HepG2 (cell line): ENCODE measurements around the gene PVALB. TPM values are rescaled to one million over a fixed set of nuclear protein-coding genes. Genes with fewer than 3 reads are reported as not detected.
A peak's percentile ranks its signal among the peaks of the same experiment; 100 is the strongest.

ENCODE experiments used
- ATAC-seq: fragments of 200-7000 bp; cut with Tn5 transposase; 3 replicates; pipeline ENCODE4 v1.9.1; 2020; ENCODE audit warnings: mild to moderate bottlenecking, moderate library complexity
- BruUV-seq: library from RNA; stranded (reverse); fragments of 400-500 nt; replicated peaks from 2 replicates; lab custom pipeline; 2021; lab: Mats Ljungman, UMichigan
- CTCF ChIA-PET: fragments of 300-600 bp; formaldehyde crosslinking; extraction: SDS; loops from one replicate; lab custom pipeline; 2021; ENCODE audit warnings: low total read pairs, inconsistent platforms, low intra/inter-chr PET ratio; lab: Yijun Ruan, JAX
- POLR2A ChIA-PET: fragments of 350-600 bp; sonication (Branson Sonifier 250); formaldehyde crosslinking; loops from one replicate; lab custom pipeline; 2020; ENCODE audit warnings: antibody characterized with exemption, inconsistent platforms; lab: Yijun Ruan, JAX
- DNase-seq: peaks from one replicate; pipeline ENCODE4 v3.0.0-alpha.2; 2015; ENCODE audit warnings: low spot score
- FAIRE-seq: peaks from 3 replicates; lab custom pipeline; 2011; peaks lifted over from hg19 to GRCh38; lab: Jason Lieb, UNC
- H2AFZ ChIP-seq: one replicate; pipeline ENCODE4 v1.6.1; 2011; ENCODE audit warnings: low read length, inconsistent platforms
- H3K27ac ChIP-seq: fragments of 300-600 bp; 3 replicates; pipeline ENCODE4 v1.8.0; 2011; ENCODE audit warnings: mixed run types, mild to moderate bottlenecking, mixed read lengths, low read length, inconsistent platforms; ENCODE audit not compliant: insufficient read depth; ENCODE audit errors: extremely low read length
- H3K27me3 ChIP-seq, 2 experiments: fragments of 200-600 bp in 1 of 2; 2 replicates in 1 of 2; 3 replicates in 1 of 2; pipeline versions ENCODE4 v1.6.0 to v1.8.0; 2011; ENCODE audit warnings: low read length in 2 of 2, mild to moderate bottlenecking in 2 of 2, moderate library complexity in 2 of 2, inconsistent platforms in 1 of 2; ENCODE audit not compliant: insufficient read depth in 2 of 2, control insufficient read depth in 1 of 2
- H3K36me3 ChIP-seq, 2 experiments: fragments of 200-600 bp in 1 of 2; replicated peaks in 1 of 2; 2 replicates in 1 of 2; 3 replicates in 1 of 2; pipeline versions ENCODE4 v1.5.1 to v1.8.0; 2011; ENCODE audit warnings: low read length in 2 of 2, inconsistent platforms in 1 of 2; ENCODE audit not compliant: insufficient read depth in 2 of 2, control insufficient read depth in 1 of 2
- H3K4me1 ChIP-seq: 2 replicates; pipeline ENCODE4 v1.5.1; 2012; ENCODE audit warnings: low read length, inconsistent platforms; ENCODE audit not compliant: insufficient read depth
- H3K4me2 ChIP-seq: 2 replicates; pipeline ENCODE4 v1.6.0; 2011; ENCODE audit warnings: low read depth, low read length, inconsistent platforms
- H3K4me3 ChIP-seq, 3 experiments: fragments of 200-600 bp in 1 of 3; sonication (generic), shearing (Covaris generic) in 1 of 3; replicated peaks in 1 of 3; 2 replicates each; pipeline ENCODE4 v1.5.1; 2011 to 2016; ENCODE audit warnings: low read length in 3 of 3, inconsistent platforms in 2 of 3, low read depth in 2 of 3, mild to moderate bottlenecking in 2 of 3, control low read depth in 1 of 3, mixed read lengths in 1 of 3; ENCODE audit not compliant: insufficient read depth in 1 of 3
- H3K79me2 ChIP-seq: one replicate; pipeline ENCODE4 v1.6.1; 2011; ENCODE audit warnings: low read length, inconsistent platforms; ENCODE audit not compliant: insufficient read depth
- H3K9ac ChIP-seq: 2 replicates; pipeline ENCODE4 v1.6.0; 2011; ENCODE audit warnings: mild to moderate bottlenecking, low read depth, low read length, inconsistent platforms; ENCODE audit not compliant: insufficient read depth
- H3K9me3 ChIP-seq: 2 replicates; pipeline ENCODE4 v1.5.1; 2012; ENCODE audit warnings: mild to moderate bottlenecking, low read length
- H4K20me1 ChIP-seq: 2 replicates; pipeline ENCODE4 v1.6.0; 2011; ENCODE audit warnings: inconsistent platforms, mild to moderate bottlenecking, low read length, moderate library complexity; ENCODE audit not compliant: insufficient read depth
- FOXK1 ChIP-seq: sonication (generic); formaldehyde crosslinking; IDR thresholded peaks from 2 replicates; pipeline ENCODE4 v1.4.0; 2020; ENCODE audit warnings: low read depth, missing genetic modification reagents, borderline replicate concordance
- SP2 ChIP-seq: sonication (generic); formaldehyde crosslinking; IDR thresholded peaks from 2 replicates; pipeline ENCODE4 v1.5.1; 2020; ENCODE audit warnings: mild to moderate bottlenecking, missing genetic modification reagents
- ZKSCAN1 ChIP-seq: fragments of 150-350 bp; IDR thresholded peaks from 2 replicates; pipeline ENCODE4 v1.6.1; 2014; ENCODE audit warnings: low read length
- ZNF607 ChIP-seq: sonication (generic); formaldehyde crosslinking; IDR thresholded peaks from 2 replicates; pipeline ENCODE4 v1.5.1; 2020; ENCODE audit warnings: missing genetic modification reagents, mild to moderate bottlenecking, borderline replicate concordance
- ZNF746 ChIP-seq: sonication (generic); formaldehyde crosslinking; IDR thresholded peaks from 2 replicates; pipeline ENCODE4 v1.8.0; 2022; ENCODE audit warnings: mild to moderate bottlenecking, missing genetic modification reagents
- WGBS: methylation state at CpG from one replicate; pipeline ENCODE4 v1.1.6; 2017; ENCODE audit warnings: low lambda C conversion rate; 5-methylcytosine and 5-hydroxymethylcytosine counted together
- in situ Hi-C: cut with HindIII; loops from 2 replicates; pipeline ENCODE4 v1.10.0; 2017; ENCODE audit warnings: low pct_unique_long_range_greater_than_20kb; ENCODE audit not compliant: extremely low pct_ligation_motif_present
- intact Hi-C: fragments of 100-400 bp; cut with micrococcal nuclease; formaldehyde crosslinking; loops from one replicate; pipeline ENCODE4 v1.10.0; 2022; ENCODE audit not compliant: unreplicated experiment
- polyA plus RNA-seq, 8 experiments: library from polyadenylated mRNA; depleted of rRNA in 3 of 8; stranded (reverse) in 7 of 8; unstranded in 1 of 8; fragments of >200 nt; fragmentation: Illumina TruSeq in 4 of 8; extraction: Trizol in 4 of 8; gene quantifications; 2 replicates each; pipeline versions ENCODE4 v1.2.1 to v1.2.3, GENCODE V29; 2011 to 2016; ENCODE audit warnings: low read depth in 4 of 8, missing spikeins in 1 of 8, mixed read lengths in 1 of 8; ENCODE audit not compliant: insufficient read depth in 1 of 8
- total RNA-seq, 5 experiments: library from RNA; depleted of rRNA; stranded (reverse); fragments of >200 nt; fragmentation: Illumina TruSeq; extraction: Trizol; gene quantifications; 2 replicates each; pipeline ENCODE4 v1.2.3, GENCODE V29; 2016; ENCODE audit warnings: low read depth in 1 of 5
- TF ChIP-seq, protein P1 (sequence below): sonication (generic); formaldehyde crosslinking; IDR thresholded peaks from 2 replicates; pipeline ENCODE4 v1.5.0; 2020; ENCODE audit warnings: mild to moderate bottlenecking, missing genetic modification reagents

Gene PVALB
- total and polyA plus RNA-seq, 2 of the 13 experiments (the other 11 are each of a cell fraction or from before 2014, with no cell fraction given), result not detected

GRCh38 chr22:36856792-36857135 is 39.9 kb upstream of the PVALB start:
- intact Hi-C loops, result loop anchor here (1.0 to 2.0 kb wide), 3 partner anchors 74 to 310 kb away; no protein-coding TSS in a partner anchor
- TF ChIP-seq ZKSCAN1 (peak; percentile 86), SP2 (CRISPR knock-in tag) (no peak), FOXK1 (CRISPR knock-in tag) (no peak), ZNF607 (0 out of 2 replicates have a peak, but pooled peaks have one; percentile 32), ZNF746 (no peak)
- TF ChIP-seq, protein P1, sequence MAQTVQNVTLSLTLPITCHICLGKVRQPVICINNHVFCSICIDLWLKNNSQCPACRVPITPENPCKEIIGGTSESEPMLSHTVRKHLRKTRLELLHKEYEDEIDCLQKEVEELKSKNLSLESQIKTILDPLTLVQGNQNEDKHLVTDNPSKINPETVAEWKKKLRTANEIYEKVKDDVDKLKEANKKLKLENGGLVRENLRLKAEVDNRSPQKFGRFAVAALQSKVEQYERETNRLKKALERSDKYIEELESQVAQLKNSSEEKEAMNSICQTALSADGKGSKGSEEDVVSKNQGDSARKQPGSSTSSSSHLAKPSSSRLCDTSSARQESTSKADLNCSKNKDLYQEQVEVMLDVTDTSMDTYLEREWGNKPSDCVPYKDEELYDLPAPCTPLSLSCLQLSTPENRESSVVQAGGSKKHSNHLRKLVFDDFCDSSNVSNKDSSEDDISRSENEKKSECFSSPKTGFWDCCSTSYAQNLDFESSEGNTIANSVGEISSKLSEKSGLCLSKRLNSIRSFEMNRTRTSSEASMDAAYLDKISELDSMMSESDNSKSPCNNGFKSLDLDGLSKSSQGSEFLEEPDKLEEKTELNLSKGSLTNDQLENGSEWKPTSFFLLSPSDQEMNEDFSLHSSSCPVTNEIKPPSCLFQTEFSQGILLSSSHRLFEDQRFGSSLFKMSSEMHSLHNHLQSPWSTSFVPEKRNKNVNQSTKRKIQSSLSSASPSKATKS (CRISPR knock-in tag), result no peak
- Histone ChIP-seq H4K20me1 (no peaks in the 10 kb centered on the region), H3K9ac (no peak overlapping the region), H3K27me3 (peaks cover 1 to 22% of the 10 kb centered on the region in 2 experiments; a peak in 3 of 5 replicates), H3K36me3 (no peaks in the 10 kb centered on the region), H2AFZ (no peak overlapping the region), H3K4me1 (no peaks in the 10 kb centered on the region), H3K4me3 (no peak overlapping the region), H3K27ac (no peak overlapping the region), H3K9me3 (no peaks in the 10 kb centered on the region), H3K4me2 (no peak overlapping the region), H3K79me2 (no peaks in the 10 kb centered on the region)
- no TSS peak for BruUV-seq
- ChIA-PET CTCF (interaction anchor here (1.1 to 3.6 kb wide), 5 partner anchors 10 to 310 kb away, joined by 3 to 67 read pairs (median 11); no protein-coding TSS in a partner anchor), POLR2A (no interaction called here)
- no peak for DNase-seq
- no peak for ATAC-seq
- no peak for FAIRE-seq
- WGBS, result 76% methylated on average over 8 of the region's 8 CpGs
- in situ Hi-C loops, result loop anchor here (5.0 to 10.0 kb wide), 3 partner anchors 74 to 309 kb away; no protein-coding TSS in a partner anchor
